ENCODE results near the gene NCKAP1.
"Not testable (repeated sequence)": the region's sequence is repeated elsewhere in the genome, so short reads cannot be mapped to it uniquely, and the experiment has no call there.

NCKAP1 gene

GRCh38 chr2:182999348-183000028 is 38.8 kb downstream of the NCKAP1 start:
- no peak for DNase-seq

- DNase-seq: no peak
Observed at GRCh38 chr2:182994228-182994912, 43.9 kb downstream of the NCKAP1 start.

GRCh38 chr2:182982941-182983340 is 55.3 kb downstream of the NCKAP1 start:
- no peak for DNase-seq

DNA sequence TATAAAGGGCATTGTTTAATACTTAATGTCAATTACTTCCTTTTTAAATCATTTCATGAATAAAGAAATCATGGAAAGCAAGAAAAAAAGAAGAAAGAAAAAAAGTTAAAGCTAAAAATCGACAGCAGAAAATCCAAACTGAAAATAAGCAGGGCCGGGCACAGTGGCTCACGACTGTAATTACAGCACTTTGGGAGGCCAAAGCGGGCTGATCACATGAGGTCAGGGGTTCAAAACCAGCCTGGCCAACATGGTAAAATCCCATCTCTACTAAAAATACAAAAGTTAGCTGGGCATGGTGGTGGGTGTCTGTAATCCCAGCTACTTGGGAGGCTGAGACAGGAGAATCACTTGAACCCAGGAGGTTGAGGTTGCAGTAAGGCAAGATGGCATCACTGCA is 56.8 kb downstream of the NCKAP1 start:
- not testable (repeated sequence) for DNase-seq

DNA sequence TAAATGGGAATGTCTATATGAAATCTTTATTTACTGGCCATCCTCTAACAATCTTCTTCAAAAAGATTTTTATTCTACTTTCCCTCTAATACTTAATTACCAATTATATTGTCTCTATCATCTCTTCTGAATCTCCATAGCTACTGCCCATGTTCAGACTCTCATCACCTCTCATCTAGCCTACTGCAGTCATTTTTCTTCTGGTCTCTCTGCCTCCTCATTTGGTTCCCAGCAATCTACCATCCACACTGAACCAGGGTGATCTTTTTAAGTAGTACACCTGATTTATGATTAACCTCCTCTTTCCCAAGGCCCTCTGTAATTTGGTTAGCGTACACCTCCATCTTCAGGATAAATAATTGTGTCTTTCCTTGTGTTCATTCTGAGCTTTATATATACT is 57.6 kb downstream of the NCKAP1 start:
- no peak for DNase-seq

DNA sequence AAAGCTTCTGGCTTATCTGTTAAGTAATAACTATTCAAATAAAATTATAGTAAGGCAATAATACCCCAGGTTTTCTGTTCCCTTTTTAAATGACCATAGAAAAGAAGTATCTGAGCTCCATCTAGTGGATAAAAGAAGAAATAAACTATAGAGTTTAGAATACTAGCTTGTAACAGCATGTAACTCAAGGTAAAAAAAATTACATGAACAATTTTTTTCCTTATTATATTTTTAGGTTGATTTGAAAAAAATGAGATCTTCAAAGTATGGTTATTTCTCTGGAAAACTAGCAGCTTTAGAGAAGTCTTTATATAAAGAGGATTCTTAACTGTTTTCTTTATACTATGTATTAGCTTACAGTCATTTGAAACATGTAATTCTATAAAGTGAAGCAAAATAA is 58.1 kb downstream of the NCKAP1 start:
- DNase-seq: peak; percentile 31

DNA sequence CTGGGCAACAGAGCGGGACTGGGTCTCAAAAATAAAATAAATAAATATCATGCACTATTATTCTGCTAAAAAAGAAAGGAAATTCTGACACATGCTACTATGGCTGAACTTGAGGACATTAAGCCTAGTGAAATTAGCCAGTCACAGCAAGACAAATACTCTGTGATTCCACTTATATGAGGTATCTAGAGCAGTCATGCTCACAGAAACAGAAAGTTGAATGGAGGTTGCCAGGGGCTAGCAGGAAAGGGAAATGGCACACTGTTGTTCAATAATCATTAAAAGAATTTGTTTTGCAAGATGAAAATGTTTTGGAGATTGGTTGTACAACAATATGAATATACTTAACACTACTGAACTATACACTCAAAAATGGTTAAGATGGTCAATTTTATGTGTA is 60.8 kb downstream of the NCKAP1 start:
- DNase-seq: no peak

DNA sequence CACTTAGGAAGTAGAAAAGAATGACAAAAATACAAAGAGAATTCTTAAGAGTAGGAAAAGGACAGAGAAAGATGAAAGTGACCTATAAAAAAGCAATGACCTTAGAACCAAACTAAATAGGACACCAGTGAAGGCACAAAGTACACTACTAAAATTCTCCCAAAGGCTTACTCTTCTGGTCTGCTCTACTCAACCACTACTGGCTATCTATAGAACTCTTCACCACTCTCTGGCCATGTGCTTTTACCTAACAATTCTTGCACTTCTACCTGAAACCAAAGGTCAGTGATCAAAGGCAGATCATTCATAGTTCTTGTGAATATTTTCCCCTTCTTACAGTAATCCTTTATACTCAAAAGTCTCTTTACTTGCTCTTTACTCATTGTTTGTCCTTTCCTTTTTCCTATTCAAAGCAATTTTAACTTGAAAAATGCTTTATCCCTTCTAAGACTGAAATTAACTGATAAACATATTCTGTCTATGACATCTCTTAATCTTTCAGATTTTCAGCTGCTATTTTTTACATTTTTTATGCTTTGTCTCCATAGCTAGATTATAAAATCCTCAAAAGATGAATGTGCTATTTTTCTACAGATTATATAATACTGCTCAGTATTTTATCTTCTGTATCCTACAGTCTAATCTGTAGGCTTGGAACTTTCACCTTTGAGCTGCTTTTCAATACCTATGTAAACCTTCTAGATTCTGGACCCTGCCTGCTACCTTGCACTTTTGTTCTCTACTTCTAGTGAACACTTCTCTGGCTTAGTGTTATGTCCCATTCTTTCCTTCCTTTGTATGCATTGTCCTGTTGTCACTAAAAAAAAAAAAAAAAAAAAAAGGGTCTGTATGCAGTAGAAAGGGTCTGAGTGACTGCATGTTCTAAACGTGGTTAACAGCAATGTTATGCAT is 64.6 kb downstream of the NCKAP1 start:
- DNase-seq: no peak

DNA sequence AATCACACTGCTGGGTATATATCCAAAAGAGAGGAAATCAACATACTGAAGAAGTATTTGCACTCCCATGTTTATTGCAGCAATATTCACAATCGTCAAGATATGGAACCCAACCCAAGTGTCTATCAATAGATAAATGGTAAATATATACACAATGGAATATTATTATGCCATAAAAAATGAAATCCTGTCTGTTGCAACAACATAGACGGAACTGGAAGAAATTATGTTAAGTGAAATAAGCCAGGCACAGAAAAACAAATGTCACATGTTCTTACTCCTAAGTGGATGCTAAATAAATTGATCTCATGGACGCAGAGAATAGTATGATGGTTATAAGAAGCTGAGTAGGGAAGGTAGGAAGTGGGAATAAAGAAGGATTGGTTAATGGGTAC is 65.7 kb downstream of the NCKAP1 start:
- no peak for DNase-seq

DNA sequence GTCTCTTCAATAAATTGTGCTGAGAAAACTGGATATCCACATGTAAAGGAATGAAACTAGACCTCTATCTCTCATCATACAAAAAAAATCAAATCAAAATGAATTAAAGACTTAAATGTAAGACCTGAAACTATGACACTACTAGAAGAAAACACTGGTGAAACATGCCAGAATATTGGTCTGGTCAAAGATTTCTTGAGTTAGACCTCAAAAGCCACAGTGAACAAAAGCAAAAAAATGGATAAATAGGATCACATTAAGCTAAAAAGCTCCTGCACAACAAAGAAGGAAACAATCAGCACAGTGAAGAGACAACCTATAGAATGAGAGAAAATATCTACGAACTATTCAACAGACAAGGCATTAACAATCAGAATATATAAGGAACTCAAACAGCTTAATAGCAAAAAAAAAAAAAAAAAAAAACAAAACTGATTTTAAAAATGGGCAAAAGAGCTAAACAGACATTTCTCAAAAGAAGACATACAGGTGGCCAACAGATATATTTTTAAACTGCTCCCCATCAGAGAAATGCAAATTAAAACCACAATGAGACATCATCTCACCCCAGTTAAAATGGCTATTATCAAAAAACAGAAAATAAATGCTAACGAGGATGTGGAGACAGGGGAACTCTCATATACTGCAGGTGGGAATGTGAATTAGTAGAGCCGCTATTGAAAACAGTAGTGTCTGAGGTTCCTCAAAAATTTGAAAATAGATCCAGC is 66.3 kb downstream of the NCKAP1 start:
- DNase-seq: no peak

DNA sequence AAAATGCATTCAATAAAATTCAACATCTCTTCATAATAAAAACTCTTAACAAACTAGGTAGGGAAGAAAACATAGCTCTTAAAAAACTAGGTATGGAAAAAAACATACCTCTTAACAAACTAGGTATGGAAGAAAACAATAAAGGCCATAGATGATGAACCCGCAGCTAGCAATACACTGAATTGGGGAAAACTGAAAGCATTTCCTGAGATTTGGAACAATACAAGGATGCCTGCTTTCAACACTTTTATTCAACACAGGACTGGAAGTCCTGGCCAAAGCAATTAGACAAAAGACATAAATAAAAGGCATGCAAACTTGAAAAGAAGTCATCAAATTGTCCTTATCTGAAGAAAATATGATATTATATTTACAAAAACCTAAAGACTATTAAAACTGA is 67.8 kb downstream of the NCKAP1 start:
- DNase-seq: no peak

DNA sequence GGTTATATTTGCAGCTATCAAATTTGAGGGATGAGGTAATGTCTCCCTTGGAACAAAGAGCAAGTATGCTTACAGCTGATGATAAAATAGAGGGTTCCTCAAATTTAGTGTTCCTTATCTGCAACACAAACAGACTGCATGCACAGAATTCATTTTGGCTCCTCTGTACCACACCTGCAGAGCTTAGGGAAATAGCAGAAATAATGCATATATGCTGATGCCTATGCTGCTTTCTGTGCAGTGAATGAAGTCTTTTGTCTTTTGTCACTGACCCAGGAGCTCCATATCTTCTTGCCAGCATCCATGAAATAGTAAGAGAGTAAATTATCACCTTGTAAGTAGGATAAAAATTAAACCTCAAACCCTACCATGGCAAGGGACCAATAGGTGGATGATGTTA is 69.8 kb downstream of the NCKAP1 start:
- no peak for DNase-seq

- DNase-seq: not testable (repeated sequence)
Observed at GRCh38 chr2:182966356-182966755, 71.9 kb downstream of the NCKAP1 start.

GRCh38 chr2:182962641-182963040 is 75.6 kb downstream of the NCKAP1 start:
- DNase-seq: no peak

DNA sequence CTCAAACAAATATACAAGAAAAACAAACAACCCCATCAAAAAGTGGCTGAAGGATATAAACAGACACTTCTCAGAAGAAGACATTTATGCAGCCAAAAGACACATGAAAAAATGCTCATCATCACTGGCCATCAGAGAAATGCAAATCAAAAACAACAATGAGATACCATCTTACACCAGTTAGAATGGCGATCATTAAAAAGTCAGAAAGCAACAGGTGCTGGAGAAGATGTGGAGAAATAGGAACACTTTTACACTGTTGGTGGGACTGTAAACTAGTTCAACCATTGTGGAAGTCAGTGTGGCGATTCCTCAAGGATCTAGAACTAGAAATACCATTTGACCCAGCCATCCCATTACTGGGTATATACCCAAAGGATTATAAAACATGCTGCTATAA is 77.4 kb downstream of the NCKAP1 start:
- DNase-seq: not testable (repeated sequence)

DNA sequence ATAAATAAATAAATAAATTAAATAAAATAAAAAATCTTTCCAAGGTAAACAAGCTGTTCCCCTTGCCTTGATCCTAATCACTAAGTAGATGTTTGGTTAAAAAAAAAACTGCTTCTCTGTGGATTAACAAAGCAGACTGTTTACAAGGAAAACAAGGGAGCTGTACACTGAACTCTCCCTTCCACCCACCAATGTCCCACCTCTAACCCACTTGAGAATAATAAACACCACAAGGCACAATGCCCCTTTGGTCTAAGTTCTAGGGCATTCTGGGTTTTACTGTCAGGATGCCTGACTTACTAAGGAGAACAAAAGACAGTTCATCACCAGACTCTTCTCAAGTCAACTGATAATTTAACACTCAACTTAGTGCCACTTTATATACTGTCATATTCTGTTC is 83.5 kb downstream of the NCKAP1 start:
- no peak for DNase-seq

- peak; percentile 43 for DNase-seq
Observed at GRCh38 chr2:182952741-182953450, 85.4 kb downstream of the NCKAP1 start.

DNA sequence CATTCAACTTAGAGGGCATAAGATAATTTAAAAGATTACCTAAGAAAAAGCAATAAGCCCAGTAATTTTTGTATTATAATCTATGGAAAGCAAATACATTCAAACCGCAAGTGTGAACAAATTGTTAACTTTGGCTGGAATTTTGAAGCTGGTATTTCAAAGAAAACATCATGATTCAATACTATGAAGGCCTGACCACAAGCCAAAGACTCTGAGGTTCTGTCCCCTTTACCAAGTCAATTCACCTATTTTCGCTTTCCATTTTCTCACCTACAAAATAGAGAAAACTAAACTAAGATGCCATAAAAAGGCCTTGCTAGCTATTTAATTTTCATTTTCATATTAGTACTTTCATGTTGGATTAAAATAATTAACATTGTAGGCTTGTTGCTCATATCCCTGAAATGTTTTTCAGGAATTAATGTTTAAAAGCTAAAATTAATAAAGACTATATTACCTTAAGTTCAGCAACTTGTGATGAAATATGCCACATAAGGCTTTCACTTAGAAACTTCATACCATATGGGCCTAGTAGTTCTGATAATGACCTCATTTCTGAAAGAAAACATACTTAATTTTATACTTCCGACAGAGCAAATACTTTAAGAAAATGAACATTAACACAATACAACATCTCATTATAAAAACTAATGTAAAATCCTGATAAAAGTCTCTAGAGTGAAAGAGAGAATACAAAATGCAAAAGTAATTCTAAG is 86.2 kb downstream of the NCKAP1 start:
- peak; percentile 25 for DNase-seq

- DNase-seq: no peak
Observed at GRCh38 chr2:182950546-182950945, 87.7 kb downstream of the NCKAP1 start.

DNA sequence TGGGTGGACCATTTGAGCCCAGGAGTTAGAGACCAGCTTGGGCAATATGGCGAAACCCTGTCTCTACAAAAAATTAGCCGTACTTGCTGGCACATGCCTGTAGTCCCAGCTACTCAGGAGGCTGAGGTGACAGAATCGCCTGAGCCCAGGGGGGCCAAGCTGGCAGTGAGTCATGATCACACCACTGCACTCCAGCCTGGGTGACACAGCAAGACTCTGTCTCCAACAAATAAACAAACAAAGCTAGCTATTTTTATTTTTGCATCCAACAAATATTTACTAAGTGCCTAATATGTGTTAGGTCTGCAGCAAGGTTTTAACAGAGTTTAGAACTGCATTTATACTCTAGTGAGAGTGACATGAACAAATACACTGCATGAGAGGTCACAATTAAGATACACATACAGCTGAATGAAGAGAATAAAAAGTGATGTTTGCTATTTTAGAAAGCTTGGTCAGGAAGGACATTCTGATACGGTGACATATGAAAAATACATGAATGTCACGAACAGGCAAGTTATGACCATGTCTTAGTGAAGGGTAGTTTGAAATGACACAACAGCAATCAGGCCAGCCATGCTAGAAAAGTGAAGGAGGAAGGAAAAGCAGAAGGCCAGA is 88.6 kb downstream of the NCKAP1 start:
- peak; percentile 19 for DNase-seq

DNA sequence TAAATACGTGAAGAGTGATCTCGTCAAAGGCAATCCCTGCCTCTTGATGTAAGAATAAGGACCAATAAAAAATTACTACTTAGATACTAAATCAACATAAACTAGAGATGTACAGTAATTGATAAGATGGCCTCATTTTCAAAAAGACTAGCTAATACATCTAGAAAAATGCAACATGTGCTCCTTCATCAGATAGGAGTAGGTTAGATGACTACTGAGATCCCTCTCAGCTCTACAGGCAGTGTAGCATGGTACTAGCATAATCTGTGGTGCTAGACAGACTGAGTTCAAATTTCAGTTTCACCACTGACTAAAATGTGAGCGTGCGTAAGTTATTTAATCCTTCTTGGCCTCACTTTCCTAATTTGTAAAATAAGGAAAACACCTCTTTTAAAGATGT is 89.2 kb downstream of the NCKAP1 start:
- no peak for DNase-seq
